CD4-positive, alpha-beta T cell (primary cell): ENCODE data around the gene CTAGE1. TPM values are rescaled to one million over a fixed set of nuclear protein-coding genes. Genes with fewer than 3 reads are reported as not detected.
"Not testable (repeated sequence)": the region's sequence is repeated elsewhere in the genome, so short reads cannot be mapped to it uniquely, and the experiment has no call there.

ENCODE experiments used
- ATAC-seq: fragments of 200-7000 bp; cut with Tn5 transposase; one replicate; pipeline ENCODE4 v1.10.0; 2022; ENCODE audit warnings: mild to moderate bottlenecking; ENCODE audit not compliant: poor library complexity
- CTCF ChIA-PET: fragments of 350-600 bp; sonication (Branson Sonifier 250); formaldehyde crosslinking; loops from one replicate; lab custom pipeline; 2021; ENCODE audit warnings: antibody characterized with exemption, inconsistent platforms; lab: Charles Lee
- POLR2A ChIA-PET: fragments of 350-600 bp; sonication (Branson Sonifier 250); formaldehyde crosslinking; loops from one replicate; lab custom pipeline; 2021; ENCODE audit warnings: antibody characterized with exemption, inconsistent platforms; lab: Charles Lee
- DNase-seq, 14 experiments: peaks; one replicate each; pipeline ENCODE4 v3.0.0-alpha.2; 2013 to 2020; ENCODE audit warnings: mixed read lengths in 2 of 14
- H3K27ac ChIP-seq, 2 donors: one replicate each; pipeline versions ENCODE4 v1.5.1 to v1.7.0; 2013; ENCODE audit warnings: low read length in 2 of 2, low read depth in 1 of 2, mild to moderate bottlenecking in 1 of 2
- H3K27me3 ChIP-seq, 2 experiments: 1 replicate in 1 of 2; 2 replicates in 1 of 2; pipeline versions ENCODE4 v1.6.1 to v1.7.0; 2013; ENCODE audit warnings: low read length in 2 of 2, control low read depth in 1 of 2, mild to moderate bottlenecking in 1 of 2, moderate library complexity in 1 of 2; ENCODE audit not compliant: insufficient read depth in 2 of 2, control insufficient read depth in 1 of 2
- H3K36me3 ChIP-seq: one replicate; pipeline ENCODE4 v1.6.1; 2013; ENCODE audit warnings: low read length, control low read depth; ENCODE audit not compliant: insufficient read depth
- H3K4me1 ChIP-seq: one replicate; pipeline ENCODE4 v1.6.1; 2013; ENCODE audit warnings: low read length, control low read depth; ENCODE audit not compliant: insufficient read depth
- H3K4me3 ChIP-seq: one replicate; pipeline ENCODE4 v1.5.1; 2013; ENCODE audit warnings: mild to moderate bottlenecking, low read length, moderate library complexity
- H3K9me3 ChIP-seq, 2 experiments: 1 replicate in 1 of 2; 2 replicates in 1 of 2; pipeline versions ENCODE4 v1.6.1 to v1.7.0; 2013; ENCODE audit warnings: low read length in 2 of 2, mild to moderate bottlenecking in 2 of 2, control low read depth in 1 of 2, moderate library complexity in 1 of 2; ENCODE audit not compliant: control insufficient read depth in 1 of 2, insufficient read depth in 1 of 2
- H3K27ac Mint-ChIP-seq: one replicate; pipeline ENCODE4 v1.8.0; 2020; ENCODE audit warnings: mixed read lengths
- H3K27me3 Mint-ChIP-seq: one replicate; pipeline ENCODE4 v1.8.0; 2021; ENCODE audit warnings: mixed read lengths
- H3K36me3 Mint-ChIP-seq: one replicate; pipeline ENCODE4 v1.8.0; 2021; ENCODE audit warnings: low read depth, mixed read lengths
- H3K4me1 Mint-ChIP-seq: one replicate; pipeline ENCODE4 v1.8.0; 2021; ENCODE audit warnings: low read depth, mixed read lengths
- H3K4me3 Mint-ChIP-seq: one replicate; pipeline ENCODE4 v1.8.0; 2020; ENCODE audit warnings: mild to moderate bottlenecking, mixed read lengths
- H3K9me3 Mint-ChIP-seq: one replicate; pipeline ENCODE4 v1.8.0; 2020; ENCODE audit warnings: mixed read lengths
- CTCF ChIP-seq: fragments of 200-600 bp; IDR thresholded peaks from one replicate; pipeline ENCODE4 v1.8.0; 2022; ENCODE audit warnings: antibody characterized with exemption, mild to moderate bottlenecking
- intact Hi-C, 2 experiments: fragments of 100-400 bp; cut with DNase I in 1 of 2; cut with micrococcal nuclease in 1 of 2; formaldehyde crosslinking; loops; one replicate each; pipeline versions ENCODE4 v1.15.1 to v1.9.0; 2023 to 2025; cut with DNase I, micrococcal nuclease
- total RNA-seq, 174 experiments: library from RNA in 2 of 174; stranded (reverse) in 2 of 174; gene quantifications; one replicate each; pipeline ENCODE4 v1.2.3 and lab custom pipeline; 2021 to 2026

Gene CTAGE1
- total RNA-seq, 2 experiments from 2014 or later, result not detected

GRCh38 chr18:22399949-22400348 lies 17.8 kb downstream of the CTAGE1 start:
- Histone ChIP-seq H3K9me3 (peaks cover 0 to 4% of the 10 kb centered on the region in 2 experiments), H3K27ac (no peak overlapping the region), H3K4me1 (no peaks in the 10 kb centered on the region), H3K4me3 (no peak overlapping the region), H3K27me3 (no peaks in the 10 kb centered on the region), H3K36me3 (no peaks in the 10 kb centered on the region)
- POLR2A ChIA-PET, result no interaction called here
- Mint-ChIP-seq H3K4me1 (no peaks in the 10 kb centered on the region), H3K27ac (no peak overlapping the region), H3K36me3 (no peaks in the 10 kb centered on the region), H3K27me3 (no peaks in the 10 kb centered on the region), H3K4me3 (no peak overlapping the region), H3K9me3 (peaks cover 9% of the 10 kb centered on the region)
- CTCF ChIA-PET, result no interaction called here
- intact Hi-C loops, result no loop called here
- DNase-seq (no peak), ATAC-seq (no peak)
- TF ChIP-seq CTCF, result no peak

- intact Hi-C loops, result no loop called here
These were observed 19.3 kb downstream of the CTAGE1 start for GRCh38 chr18:22398464-22398863.

GRCh38 chr18:22394428-22394827 lies 23.3 kb downstream of the CTAGE1 start:
- H3K27me3 ChIP-seq, result no peaks in the 10 kb centered on the region
- DNase-seq (no peak), ATAC-seq (no peak)
- ChIA-PET CTCF (no interaction called here), POLR2A (no interaction called here)
- H3K36me3 ChIP-seq, result no peaks in the 10 kb centered on the region
- Mint-ChIP-seq H3K4me3 (no peak overlapping the region), H3K4me1 (no peaks in the 10 kb centered on the region), H3K36me3 (no peaks in the 10 kb centered on the region), H3K9me3 (peaks cover 5% of the 10 kb centered on the region), H3K27ac (no peak overlapping the region), H3K27me3 (no peaks in the 10 kb centered on the region)
- H3K4me3 ChIP-seq, result no peak overlapping the region
- no peaks in the 10 kb centered on the region for H3K4me1 ChIP-seq
- intact Hi-C loops, result no loop called here
- no peak overlapping the region for H3K27ac ChIP-seq
- no peak for TF ChIP-seq CTCF
- peaks cover 0 to 4% of the 10 kb centered on the region in 2 experiments for H3K9me3 ChIP-seq

More at GRCh38 chr18:22398464-22398863, 19.3 kb downstream of the CTAGE1 start:
- H3K27me3 Mint-ChIP-seq, result no peaks in the 10 kb centered on the region
- ATAC-seq, result no peak
- no peak overlapping the region for H3K4me3 Mint-ChIP-seq
- H3K27me3 ChIP-seq, result no peaks in the 10 kb centered on the region
- ChIA-PET POLR2A (no interaction called here), CTCF (no interaction called here)
- H3K4me3 ChIP-seq, result no peak overlapping the region
- DNase-seq, result no peak
- H3K9me3 Mint-ChIP-seq, result peaks cover 6% of the 10 kb centered on the region
- no peaks in the 10 kb centered on the region for H3K36me3 Mint-ChIP-seq
- H3K4me1 ChIP-seq, result no peaks in the 10 kb centered on the region
- no peak for TF ChIP-seq CTCF
- H3K27ac ChIP-seq, result no peak overlapping the region
- no peaks in the 10 kb centered on the region for H3K36me3 ChIP-seq
- peaks cover 0 to 4% of the 10 kb centered on the region in 2 experiments for H3K9me3 ChIP-seq
- H3K27ac Mint-ChIP-seq, result no peak overlapping the region
- no peaks in the 10 kb centered on the region for H3K4me1 Mint-ChIP-seq

GRCh38 chr18:22393164-22393563 lies 24.6 kb downstream of the CTAGE1 start:
- H3K4me1 ChIP-seq, H3K27me3 Mint-ChIP-seq, H3K4me3 Mint-ChIP-seq, POLR2A ChIA-PET, intact Hi-C loops, H3K4me3 ChIP-seq, CTCF ChIA-PET, DNase-seq, ATAC-seq, H3K9me3 Mint-ChIP-seq, H3K27me3 ChIP-seq, H3K36me3 Mint-ChIP-seq, H3K36me3 ChIP-seq, H3K27ac Mint-ChIP-seq, H3K27ac ChIP-seq, H3K9me3 ChIP-seq, H3K4me1 Mint-ChIP-seq: not testable (repeated sequence)
